ENCODE results near the gene FAHD2A.
"Not testable (repeated sequence)": the region's sequence is repeated elsewhere in the genome, so short reads cannot be mapped to it uniquely, and the experiment has no call there.

FAHD2A gene

DNA sequence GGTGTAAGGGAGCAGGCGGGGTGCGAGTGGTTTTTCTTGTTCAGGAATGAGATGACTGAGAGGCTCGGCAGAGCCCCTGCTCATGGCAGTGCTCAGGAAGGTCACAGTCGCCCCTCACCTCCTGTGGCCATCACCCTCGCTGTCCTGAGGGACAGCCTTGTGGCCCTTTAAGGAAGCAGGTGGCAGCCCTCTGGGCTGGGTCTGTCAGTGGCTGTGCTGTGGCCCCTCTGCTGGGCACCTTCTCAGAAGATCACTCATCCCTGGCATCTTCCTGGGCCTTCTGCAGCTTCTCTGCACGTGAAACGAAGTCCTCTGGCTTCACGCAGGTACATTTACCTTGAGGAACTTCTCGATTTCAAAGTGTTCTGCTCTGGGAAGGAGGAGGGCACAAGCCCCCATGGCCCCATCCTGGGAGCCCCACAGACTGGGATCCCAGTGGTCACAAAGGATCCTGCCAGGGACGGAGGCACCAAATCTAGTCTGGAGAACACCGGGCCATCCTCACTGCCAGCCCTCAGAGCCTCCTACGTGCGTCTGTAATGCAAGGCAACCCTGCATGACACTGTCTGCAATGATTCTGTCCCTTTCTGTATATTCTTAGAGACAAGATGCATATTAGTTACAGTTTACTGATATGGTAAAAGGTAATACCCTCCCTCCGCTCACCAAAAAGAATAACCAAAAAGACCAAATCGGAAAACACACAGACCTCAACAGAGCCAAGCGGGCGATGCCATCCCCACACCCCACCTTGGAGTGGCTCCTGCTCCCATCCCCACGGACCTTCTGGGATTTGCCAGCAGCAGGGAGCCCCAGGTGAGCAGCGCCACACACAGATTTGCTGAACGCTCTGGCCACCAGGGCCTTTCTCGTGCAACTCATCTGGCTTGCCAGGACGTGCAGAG lies 25.9 kb upstream of the FAHD2A start:
- DNase-seq, result no peak

DNA sequence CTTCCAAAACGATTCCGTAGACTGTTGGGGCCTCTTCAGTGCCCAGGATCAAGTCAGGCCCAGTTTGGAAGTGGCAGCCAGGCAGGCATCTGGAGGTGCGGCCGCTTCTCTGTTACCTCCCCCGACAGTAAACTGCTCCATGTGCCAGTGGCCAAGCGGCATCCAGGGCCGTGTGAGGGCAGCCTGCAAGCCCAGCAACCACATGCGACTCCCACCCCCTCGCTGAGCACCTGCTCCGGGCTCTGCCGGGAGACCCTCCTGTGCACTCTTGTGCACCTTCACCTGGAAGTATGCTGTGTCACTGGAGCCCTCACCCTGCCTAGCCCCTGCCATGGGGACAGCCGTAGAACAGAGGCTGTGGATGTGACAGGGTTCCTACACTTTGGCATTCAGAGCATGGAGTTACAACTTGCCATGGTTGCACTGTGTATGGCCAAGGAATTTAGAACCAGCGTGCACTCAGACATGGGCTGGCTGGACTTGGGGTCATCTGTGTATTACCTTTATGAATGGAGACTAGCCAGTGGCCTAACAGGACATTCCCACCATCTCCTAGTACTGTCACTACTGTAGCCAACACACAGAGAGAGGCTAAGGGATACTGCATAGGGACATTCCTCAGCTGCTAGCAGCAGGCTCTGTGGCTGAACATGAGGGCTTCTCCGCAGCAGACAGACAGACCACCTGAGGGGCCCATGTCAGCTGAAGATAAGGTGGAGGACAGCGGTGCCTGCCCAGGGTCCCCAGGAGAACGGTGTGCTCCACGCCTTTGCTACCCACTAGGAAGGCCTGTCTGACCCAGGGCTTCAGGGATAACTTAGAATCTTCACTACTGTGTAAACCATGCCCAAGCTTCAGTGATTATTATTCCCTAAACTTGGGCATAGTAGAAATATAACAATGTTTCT lies 25.0 kb upstream of the FAHD2A start:
- no peak for DNase-seq

DNA sequence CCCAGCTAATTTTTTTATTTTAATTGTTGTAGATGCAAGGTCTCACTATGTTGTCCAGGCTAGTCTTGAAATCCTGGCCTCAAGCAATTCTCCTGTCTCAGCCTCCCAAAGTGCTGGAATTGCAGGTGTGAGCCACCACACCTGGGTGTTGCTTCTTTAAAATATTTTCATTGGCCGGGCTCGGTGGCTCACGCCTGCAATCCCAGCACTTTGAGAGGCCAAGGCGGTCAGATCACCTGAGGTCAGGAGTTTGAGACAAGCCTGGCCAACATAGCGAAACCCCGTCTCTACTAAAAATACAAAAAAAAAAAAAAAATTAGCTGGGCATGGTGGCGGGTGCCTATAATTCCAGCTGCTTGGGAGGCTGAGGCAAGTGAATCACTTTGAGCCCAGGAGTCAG lies 24.2 kb upstream of the FAHD2A start:
- not testable (repeated sequence) for DNase-seq

DNA sequence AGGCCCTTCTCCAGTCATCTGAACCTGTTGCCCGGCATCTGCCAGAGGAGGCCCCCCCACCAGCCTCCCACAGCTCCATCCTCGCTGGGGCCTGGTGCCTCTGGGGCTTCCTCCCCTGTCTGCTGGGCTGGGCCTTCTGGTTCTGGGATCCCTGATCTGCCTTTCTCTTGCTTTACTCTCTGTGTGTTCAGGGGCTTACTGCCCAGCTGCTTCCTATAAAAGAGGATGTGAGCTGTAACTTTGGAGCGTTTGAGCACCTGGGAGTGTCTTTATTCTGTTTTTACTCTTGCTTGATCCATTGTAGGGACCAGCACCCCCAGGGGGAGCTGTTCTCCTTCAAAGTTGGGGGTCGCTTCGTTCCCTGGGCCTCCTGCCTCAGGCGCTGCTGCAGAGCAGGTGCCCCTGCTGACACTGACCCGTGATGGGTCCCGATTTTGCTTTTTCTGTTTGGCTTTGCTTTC lies 23.1 kb upstream of the FAHD2A start:
- peak; percentile 26 for DNase-seq

DNA sequence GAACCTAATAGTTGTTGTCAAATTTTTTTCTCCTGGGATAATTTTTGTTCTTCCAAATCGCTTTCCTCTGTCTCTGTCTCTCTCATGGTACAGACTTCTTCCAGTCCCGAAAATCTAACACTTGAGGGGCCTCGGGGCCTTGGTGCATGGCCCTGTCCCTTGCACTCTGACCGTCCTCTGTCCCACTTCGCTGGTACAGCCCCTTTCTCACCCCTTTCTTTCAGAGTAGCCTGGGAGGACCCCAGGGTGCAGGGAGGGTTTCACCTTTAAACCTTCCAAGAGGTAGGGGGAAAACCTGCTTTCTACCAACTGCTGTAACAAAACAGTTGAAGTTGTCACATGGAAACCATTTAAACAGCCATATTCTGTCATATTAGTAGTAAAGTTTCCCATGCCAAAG lies 22.2 kb upstream of the FAHD2A start:
- no peak for DNase-seq

DNA sequence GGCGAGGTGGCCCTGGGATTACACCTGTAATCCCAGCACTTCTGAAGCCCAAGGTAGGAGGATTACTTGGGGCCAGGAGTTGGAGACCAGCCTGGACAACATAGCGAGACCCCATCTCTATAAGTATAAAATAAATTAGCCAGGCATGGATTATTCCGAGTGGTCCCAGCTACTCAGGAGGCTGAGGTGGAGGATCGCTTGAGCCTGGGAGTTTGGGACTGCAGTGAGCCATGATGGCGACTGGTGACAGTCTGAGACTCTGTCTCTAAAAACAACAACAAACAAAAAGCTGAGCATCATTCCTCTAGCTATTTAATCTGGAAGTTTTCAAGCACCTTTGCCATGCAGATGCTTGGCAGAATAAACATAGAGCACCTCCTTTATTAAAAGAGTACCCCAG lies 21.8 kb upstream of the FAHD2A start:
- DNase-seq, result no peak

DNA sequence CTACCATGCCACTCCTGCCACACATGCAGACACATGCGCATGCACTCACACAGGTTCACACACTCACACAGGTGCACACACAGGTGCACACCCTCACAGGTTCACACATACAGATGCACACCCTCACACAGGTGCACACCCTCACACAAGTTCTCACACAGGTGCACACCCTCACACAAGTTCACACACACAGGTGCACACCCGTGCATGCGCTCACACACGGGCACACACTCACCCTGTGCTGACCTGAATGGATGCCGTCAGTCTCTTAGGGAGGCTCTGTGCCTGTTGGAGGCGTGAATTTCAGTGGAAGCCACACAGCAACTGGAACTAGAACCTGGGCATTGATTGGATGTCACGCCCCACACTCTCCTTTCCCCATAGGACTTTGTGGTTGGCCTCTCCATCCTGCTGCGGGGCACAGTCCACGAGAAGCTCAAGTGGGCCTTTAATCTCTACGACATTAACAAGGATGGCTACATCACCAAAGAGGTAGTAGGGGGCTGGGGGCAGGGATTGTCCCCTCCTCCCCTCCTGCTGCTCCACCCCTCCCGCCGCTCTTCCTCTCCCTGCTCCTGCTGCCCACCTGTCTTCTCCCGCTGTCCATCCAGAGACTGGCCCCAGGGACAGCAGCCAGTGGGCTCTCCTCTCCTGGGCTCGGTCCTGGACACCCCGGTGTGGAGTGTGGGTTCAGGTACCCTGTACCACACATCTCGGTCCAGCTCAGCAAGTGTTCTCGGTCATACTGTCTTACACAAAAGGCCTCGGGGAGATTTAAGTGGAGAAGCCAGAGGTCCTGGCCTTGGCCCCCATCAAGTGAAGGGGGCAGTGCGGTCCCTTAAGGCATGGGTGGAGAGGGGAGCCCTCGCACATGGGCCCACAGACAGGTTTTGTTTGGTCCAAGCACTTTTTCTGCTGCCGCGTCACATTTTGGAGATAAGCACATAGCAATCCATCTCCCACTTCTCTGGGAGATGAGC lies 21.0 kb upstream of the FAHD2A start:
- DNase-seq, result no peak

DNA sequence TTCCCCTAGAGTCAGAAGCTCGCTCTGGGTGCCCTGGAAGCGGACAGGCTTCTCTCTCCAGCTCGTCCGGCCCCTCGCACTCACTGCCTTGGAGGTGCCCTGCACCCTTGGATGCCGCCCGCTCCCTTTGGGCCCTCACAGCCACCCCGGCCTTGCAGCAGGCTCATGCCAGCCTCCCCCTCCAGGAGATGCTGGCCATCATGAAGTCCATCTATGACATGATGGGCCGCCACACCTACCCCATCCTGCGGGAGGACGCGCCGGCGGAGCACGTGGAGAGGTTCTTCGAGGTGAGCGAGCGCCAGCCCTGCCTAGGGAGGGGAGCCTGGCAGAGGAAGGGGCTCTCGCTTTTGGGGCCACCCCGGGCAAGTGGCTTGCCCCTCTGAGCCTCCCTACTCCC lies 20.3 kb upstream of the FAHD2A start:
- DNase-seq, result no peak

DNA sequence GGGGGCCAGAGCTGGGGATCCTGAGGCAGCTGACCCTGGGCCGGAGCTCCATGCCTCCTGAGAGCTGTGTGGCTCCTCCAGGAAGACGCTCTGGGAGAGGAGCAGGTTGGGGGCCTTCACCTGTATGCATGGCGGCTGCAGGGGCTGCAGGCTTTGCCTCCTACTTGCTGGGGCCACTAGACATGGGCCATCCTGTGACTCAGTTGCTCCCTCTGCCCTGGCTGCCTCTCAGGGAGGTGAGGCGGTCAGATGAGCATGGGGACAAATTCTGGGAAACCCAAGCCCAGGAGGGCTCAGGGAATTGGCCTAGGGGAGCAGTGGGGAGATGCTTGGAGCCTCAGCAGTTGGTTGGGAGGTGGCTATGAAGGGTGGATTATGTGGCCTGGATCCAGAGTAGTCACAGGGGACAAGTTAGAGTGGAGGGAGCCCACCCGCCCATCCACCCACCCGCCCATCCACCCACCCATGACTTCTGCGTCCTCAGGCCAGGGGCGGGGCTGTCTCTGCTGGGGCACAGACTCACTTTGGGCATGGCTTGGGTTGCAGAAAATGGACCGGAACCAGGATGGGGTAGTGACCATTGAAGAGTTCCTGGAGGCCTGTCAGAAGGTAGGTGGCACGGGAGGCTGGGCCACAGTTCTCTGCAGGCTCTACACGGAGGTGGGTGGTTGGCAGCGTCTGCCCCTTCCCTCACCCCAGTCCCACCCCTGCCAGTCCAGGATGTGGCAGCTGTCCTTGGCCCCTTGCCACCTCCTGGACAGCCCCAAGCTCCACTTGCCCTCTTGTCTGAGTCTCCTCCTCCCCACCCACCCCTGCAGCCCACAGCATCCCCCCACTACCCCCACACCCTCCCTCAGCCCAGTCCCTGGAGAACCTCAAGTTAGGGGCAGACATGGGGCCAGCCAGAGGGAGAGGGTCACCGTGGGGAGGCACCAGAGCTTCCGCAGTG lies 19.5 kb upstream of the FAHD2A start:
- DNase-seq, result no peak

DNA sequence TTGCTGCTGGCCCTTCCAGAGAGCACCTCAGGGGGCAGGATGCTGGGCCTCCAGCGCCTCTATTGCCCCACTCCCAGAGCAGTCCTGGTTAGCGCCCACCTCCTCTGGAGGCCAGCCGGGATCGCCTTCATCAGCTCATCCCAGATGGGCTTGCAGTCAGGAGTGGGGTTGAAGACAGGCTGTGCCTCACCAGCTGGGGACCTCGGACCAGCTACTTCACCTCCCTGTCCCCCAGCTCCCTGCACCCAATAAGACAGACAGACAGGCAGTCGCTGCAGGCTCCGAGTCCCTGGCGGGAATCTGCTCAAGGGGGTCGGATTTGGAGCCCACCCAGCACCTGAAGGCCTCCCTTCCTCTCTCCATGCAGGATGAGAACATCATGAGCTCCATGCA lies 18.9 kb upstream of the FAHD2A start:
- no peak for DNase-seq

DNA sequence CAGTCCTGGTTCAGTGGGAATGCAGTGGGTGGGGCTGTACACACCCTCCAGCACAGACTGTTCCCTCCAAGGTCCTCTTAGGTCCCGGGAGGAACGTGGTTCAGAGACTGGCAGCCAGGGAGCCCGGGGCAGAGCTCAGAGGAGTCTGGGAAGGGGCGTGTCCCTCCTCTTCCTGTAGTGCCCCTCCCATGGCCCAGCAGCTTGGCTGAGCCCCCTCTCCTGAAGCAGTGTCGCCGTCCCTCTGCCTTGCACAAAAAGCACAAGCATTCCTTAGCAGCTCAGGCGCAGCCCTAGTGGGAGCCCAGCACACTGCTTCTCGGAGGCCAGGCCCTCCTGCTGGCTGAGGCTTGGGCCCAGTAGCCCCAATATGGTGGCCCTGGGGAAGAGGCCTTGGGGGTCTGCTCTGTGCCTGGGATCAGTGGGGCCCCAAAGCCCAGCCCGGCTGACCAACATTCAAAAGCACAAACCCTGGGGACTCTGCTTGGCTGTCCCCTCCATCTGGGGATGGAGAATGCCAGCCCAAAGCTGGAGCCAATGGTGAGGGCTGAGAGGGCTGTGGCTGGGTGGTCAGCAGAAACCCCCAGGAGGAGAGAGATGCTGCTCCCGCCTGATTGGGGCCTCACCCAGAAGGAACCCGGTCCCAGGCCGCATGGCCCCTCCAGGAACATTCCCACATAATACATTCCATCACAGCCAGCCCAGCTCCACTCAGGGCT lies 17.5 kb upstream of the FAHD2A start:
- no peak for DNase-seq

DNA sequence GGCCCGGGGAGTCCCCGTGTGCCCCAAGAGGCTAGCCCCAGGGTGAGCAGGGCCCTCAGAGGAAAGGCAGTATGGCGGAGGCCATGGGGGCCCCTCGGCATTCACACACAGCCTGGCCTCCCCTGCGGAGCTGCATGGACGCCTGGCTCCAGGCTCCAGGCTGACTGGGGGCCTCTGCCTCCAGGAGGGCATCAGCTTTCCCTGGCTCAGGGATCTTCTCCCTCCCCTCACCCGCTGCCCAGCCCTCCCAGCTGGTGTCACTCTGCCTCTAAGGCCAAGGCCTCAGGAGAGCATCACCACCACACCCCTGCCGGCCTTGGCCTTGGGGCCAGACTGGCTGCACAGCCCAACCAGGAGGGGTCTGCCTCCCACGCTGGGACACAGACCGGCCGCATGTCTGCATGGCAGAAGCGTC lies 16.9 kb upstream of the FAHD2A start:
- no peak for DNase-seq

DNA sequence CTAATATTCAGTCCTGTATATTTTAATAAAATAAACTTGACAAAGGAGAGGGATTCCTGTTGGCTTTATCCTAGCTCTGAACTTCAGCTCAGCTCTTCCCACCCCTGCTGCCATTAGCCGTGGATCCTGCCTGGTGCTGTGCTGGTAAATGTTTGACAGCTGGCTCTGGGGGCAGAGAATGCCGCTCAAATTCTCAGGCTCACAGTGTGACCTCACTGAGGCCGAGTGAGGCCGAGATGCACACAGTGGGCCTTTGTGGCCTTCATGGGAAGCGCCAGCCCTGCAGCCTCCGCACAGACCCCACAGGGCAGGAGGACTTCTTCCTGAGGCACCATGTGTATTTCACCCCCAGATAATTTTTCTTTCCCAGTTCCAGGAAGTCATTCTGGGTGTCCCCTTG lies 16.5 kb upstream of the FAHD2A start:
- no peak for DNase-seq

DNA sequence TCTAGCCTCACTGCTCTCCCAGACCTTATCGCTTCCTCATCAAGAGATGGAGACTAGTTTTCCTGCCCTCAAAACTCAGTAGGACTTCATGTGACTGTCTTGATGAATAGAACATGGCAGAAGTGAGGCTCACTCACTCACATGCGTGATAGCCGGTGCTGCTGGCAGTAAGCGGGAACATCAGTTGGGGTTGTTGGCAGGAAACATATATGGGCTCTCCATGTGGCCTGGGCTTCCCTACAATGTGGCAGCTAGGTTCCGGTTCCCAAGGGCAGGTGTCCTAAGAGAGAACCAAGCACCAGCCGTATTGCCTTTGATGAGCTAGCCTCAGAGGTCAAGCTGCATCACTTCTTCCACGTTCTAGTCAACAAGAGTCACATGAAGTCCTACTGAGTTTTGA lies 15.2 kb upstream of the FAHD2A start:
- no peak for DNase-seq

DNA sequence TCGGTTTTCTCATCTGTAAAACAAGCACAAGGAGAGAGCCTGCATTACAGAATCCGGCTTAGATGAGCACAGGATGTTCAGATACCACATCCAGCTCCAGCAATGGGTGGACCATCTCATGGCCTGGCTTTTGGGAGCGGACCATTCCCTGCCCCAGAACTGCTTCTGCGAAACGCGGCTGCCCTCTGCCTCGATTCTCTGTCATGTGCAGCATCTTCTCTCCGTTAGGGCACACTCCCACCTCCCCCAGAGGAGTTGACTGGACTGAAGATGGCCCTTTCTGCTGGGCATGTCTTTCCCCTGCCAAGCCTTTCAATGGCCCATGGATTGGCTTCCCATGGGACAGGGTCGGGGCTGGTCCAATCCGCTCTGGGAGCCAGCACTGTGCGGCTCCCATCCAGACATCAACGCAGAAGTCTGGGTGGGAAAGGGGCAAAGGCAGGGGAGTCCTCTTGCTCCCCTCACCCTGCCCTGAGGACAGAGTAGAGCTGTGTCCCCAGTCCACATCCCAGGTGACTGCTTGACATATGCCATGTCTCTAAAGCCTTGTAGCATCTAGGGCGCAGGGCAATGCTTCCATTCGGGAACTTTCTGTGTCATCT lies 14.3 kb upstream of the FAHD2A start:
- no peak for DNase-seq

DNA sequence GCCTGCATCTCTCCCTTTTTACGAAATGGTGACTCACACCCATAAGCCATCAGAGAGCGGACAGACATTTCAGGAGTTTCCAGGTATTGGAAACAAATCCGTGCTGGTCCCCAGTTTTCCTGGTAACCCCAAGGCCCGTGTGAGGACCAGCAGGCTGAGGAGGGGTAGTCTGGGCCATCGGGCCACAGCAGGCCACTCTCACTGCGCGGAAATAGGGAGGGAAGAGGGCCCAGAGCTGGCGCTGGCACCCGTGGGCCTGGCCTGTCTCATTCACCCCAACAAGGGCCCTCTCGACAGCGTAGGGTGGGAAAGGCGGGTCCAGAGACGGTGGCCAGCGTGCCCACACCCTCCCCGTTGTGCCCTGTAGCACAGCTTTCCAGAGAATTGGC lies 13.7 kb upstream of the FAHD2A start:
- no peak for DNase-seq

DNA sequence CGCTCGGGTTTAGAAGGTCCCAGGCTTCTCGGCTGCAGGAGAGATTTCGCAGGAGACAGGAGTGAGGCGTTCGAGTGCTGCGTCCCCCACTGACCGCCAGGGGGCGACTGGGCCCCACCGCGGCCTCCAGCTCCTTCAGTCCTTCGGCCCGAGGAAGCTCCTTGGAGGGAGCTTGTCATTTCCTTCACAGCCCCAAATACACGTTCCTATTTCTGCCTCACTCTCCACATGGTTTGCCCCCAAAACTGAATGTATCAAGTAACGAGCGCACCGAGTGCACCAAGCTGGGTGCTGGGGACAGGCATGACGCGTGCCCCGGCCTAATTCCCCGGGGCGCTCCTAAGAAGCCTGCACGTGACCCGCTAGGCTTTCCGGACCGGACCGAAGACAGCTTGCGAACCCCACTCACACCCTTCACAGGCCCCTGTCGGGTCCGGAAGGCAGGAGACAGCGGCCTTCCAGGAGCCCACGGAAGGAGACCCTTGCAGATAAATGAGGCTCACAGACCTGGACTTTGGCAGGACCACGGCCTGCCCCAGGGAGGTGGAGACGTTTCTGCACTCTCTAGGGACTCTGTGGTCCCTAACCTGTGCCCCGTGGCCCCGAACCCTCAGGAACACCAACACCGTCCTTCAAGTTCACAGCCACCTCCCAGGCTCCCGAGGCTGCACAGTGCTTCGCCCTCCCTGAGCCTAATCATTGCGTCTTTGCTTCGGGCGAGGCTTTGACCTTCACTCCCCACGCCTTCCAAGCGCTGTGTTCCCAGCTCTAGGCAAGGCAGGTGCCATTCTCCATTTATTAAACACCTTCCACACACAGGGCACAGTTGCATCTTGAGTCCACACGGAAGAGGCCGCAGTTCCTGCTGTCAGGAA lies 13.0 kb upstream of the FAHD2A start:
- peak; percentile 70 for DNase-seq

DNA sequence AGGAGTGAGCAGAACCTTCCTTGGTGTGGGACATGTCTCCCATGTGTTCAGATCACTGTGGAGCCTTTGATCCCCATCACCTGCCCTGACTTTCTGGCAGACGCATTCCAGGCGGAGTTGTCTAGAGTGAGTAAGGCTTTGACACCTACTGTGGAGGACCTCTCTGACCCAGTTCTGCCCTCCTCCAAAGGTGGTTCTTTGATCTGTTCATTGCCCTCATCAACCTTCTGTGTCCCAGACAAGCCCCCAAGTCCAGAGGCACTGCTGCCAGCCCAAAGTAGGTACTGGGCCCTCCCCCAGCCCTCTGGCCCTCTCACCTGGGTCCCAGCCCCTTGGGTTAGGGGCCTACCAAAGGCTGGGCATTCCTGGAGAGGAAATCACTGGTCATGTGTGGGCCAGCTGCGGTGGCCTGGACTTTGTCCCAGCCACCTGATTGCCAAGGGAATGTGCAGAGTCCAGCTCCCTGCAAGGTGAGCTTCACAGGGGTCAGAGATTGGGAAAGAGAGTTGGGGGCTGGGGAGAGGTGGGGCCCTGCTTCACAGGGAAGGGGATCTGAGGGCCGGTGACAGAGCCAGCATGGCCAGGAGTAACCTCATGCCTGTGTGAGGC lies 12.1 kb upstream of the FAHD2A start:
- DNase-seq, result no peak

DNA sequence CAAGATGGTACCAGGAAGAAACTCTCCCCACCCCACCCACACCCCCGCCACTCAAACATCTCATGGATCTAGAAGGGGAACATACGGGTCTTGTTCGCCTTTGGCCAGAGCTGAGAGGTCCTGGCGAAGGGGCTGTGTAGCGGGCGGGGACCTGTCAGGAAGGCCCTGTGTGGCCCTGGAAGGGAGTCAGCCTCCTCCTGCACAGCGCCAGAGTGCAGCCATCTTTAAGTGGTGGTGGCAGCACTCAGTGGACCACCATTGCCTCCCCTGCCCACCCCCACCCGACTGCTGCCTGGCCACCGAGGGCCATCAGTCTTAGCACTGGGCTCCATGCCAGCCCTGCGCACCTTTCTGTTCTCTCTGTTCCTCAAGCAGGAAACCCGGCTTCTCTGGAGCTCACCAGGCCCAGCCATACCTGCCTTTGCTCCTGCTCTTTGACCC lies 11.6 kb upstream of the FAHD2A start:
- no peak for DNase-seq

Measured in hematopoietic multipotent progenitor cell treated with erythropoietin and hydrocortisone succinate and interleukin-3 and kit ligand, for 6 days (in vitro differentiated cells).